HUES48 (cell line): ENCODE measurements around the gene PROP1.

Experiments used
- H3K27ac ChIP-seq: one replicate; pipeline ENCODE4 v1.7.0; 2013; ENCODE audit warnings: low read depth, low read length, inconsistent platforms
- H3K27me3 ChIP-seq: 2 replicates; pipeline ENCODE4 v1.6.1; 2013; ENCODE audit warnings: mild to moderate bottlenecking, low read length; ENCODE audit not compliant: control insufficient read depth, insufficient read depth
- H3K36me3 ChIP-seq: 2 replicates; pipeline ENCODE4 v1.6.1; 2013; ENCODE audit warnings: low read length; ENCODE audit not compliant: control insufficient read depth, insufficient read depth
- H3K4me1 ChIP-seq: 2 replicates; pipeline ENCODE4 v1.6.1; 2013; ENCODE audit warnings: mild to moderate bottlenecking, low read length; ENCODE audit not compliant: control insufficient read depth, insufficient read depth
- H3K4me3 ChIP-seq: 2 replicates; pipeline ENCODE4 v1.5.1; 2013; ENCODE audit warnings: mild to moderate bottlenecking, low read depth, low read length
- H3K9ac ChIP-seq: 2 replicates; pipeline ENCODE4 v1.6.1; 2013; ENCODE audit warnings: mild to moderate bottlenecking, low read depth, low read length, moderate library complexity
- H3K9me3 ChIP-seq: 2 replicates; pipeline ENCODE4 v1.6.1; 2013; ENCODE audit warnings: low read length; ENCODE audit not compliant: control insufficient read depth, insufficient read depth

Gene PROP1

GRCh38 chr5:177994561-177995190 lies 1.4 kb downstream of the PROP1 start:
- no peak overlapping the region for H3K9ac ChIP-seq
- no peak overlapping the region for H3K4me3 ChIP-seq
- H3K27ac ChIP-seq: no peak overlapping the region
- no peaks in the 10 kb centered on the region for H3K27me3 ChIP-seq
- H3K9me3 ChIP-seq: no peaks in the 10 kb centered on the region
- H3K36me3 ChIP-seq: no peaks in the 10 kb centered on the region
- H3K4me1 ChIP-seq: peaks cover 10% of the 10 kb centered on the region; the same call in 1 of the 2 replicates

- Histone ChIP-seq H3K4me3 (no peak overlapping the region), H3K9me3 (no peaks in the 10 kb centered on the region), H3K4me1 (peaks cover 10% of the 10 kb centered on the region; the same call in 1 of the 2 replicates)
Observed at GRCh38 chr5:177994063-177994462, 2.0 kb downstream of the PROP1 start.

GRCh38 chr5:177992466-177992865 lies 3.6 kb downstream of the PROP1 start:
- Histone ChIP-seq H3K27ac (no peak overlapping the region), H3K4me3 (no peak overlapping the region), H3K9me3 (no peaks in the 10 kb centered on the region), H3K4me1 (peaks cover 10% of the 10 kb centered on the region; the same call in 1 of the 2 replicates), H3K27me3 (no peaks in the 10 kb centered on the region), H3K9ac (no peak overlapping the region), H3K36me3 (no peaks in the 10 kb centered on the region)

More at GRCh38 chr5:177994063-177994462, 2.0 kb downstream of the PROP1 start:
- Histone ChIP-seq H3K27ac (no peak overlapping the region), H3K36me3 (no peaks in the 10 kb centered on the region), H3K27me3 (no peaks in the 10 kb centered on the region), H3K9ac (no peak overlapping the region)

- Histone ChIP-seq H3K9ac (no peak overlapping the region), H3K9me3 (no peaks in the 10 kb centered on the region), H3K4me3 (no peak overlapping the region), H3K27ac (no peak overlapping the region), H3K36me3 (no peaks in the 10 kb centered on the region), H3K27me3 (peaks cover 16% of the 10 kb centered on the region), H3K4me1 (no peaks in the 10 kb centered on the region)
Observed at GRCh38 chr5:177988989-177989625, 6.9 kb downstream of the PROP1 start.

DNA sequence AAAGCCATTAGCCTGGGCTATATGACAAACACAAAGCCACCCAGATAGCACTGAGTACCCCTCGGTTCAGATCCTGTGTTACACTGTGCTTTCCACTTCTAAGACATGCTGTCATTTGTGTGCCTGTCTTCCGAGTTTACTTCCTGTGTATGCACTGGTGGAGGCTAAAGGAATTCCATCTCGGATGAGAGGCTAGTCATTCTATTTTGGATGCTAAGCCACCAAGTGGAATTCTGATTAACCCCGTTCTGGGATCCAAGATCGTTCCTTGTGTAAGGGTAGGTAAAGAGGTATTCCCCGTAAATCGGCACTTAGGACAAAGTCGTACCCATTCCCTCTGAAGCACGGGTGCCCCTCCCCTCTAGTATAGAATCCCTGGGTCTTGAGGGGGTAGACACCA lies 8.7 kb downstream of the PROP1 start:
- H3K9ac ChIP-seq: no peak overlapping the region
- no peaks in the 10 kb centered on the region; the same call in 1 of the 2 replicates for H3K4me1 ChIP-seq
- no peaks in the 10 kb centered on the region for H3K9me3 ChIP-seq
- peaks cover 34% of the 10 kb centered on the region for H3K27me3 ChIP-seq
- no peaks in the 10 kb centered on the region for H3K36me3 ChIP-seq
- H3K27ac ChIP-seq: no peak overlapping the region
- H3K4me3 ChIP-seq: no peak overlapping the region

DNA sequence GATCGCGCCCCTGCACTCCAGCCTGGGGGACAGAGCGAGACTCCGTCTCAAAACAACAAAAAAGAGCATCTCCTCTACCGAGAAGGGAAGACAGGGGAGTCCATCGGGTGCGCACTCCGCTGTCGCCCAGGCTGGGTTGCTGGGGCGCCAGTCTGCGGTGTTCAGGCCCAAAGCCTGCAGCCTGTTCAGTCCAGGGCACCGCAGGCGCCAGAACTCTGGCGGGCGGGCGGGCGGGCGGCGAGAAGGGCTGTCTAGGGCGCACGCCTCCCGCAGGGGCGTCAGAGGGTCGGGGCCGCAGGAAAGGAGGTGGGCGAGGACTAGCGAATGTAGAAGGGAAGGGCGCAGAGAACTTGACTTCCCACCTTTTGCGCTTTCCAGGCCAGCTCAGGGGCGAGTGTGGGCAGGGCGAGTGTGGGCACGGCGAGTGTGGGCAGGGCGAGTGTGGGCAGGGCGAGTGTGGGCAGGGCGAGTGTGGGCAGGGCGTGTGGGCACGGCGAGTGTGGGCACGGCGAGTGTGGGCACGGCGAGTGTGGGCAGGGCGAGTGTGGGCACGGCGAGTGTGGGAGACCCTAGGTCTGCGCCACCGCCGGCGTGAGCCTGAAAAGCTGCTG lies 10.5 kb downstream of the PROP1 start:
- Histone ChIP-seq H3K9ac (no peak overlapping the region), H3K27me3 (peaks cover 34% of the 10 kb centered on the region), H3K9me3 (no peaks in the 10 kb centered on the region), H3K4me3 (peak overlapping the region; percentile 9; the same call in 1 of the 2 replicates), H3K27ac (no peak overlapping the region), H3K4me1 (no peaks in the 10 kb centered on the region; the same call in 1 of the 2 replicates), H3K36me3 (no peaks in the 10 kb centered on the region)

DNA sequence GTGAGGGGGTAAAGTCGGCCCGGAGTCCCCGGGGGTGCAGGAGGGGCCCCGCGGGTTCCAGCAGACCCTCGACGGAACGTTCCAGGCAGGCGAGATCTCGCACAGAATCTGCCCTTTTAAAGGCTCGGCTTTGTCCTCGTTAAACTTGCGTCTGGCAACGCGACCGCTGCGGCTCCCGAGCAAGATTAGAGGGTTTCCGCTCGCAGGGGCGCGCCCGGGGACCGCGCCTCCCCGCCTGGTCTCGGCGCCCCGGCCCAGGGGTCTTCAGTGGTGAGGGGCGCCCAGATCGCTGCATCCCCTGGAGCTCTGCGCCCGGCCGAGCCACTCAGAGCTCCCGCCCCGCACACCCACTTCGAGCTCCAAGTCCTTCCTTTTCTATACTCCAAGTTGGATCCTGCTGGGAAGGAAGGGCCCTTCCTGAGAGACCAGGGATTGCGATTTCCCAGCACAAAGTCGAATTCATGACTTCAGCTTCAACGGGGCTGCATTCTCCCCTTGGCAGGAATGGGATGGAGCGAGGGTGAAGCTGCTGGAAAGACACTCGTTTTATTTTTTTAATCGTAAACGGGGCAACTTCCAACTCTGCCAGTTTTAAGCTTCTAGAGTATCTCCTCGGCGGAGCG lies 11.3 kb downstream of the PROP1 start:
- Histone ChIP-seq H3K27me3 (peaks cover 34% of the 10 kb centered on the region), H3K4me1 (no peaks in the 10 kb centered on the region; the same call in 1 of the 2 replicates), H3K36me3 (no peaks in the 10 kb centered on the region), H3K4me3 (peak overlapping the region; percentile 9; the same call in 1 of the 2 replicates), H3K9me3 (no peaks in the 10 kb centered on the region), H3K9ac (no peak overlapping the region), H3K27ac (no peak overlapping the region)

DNA sequence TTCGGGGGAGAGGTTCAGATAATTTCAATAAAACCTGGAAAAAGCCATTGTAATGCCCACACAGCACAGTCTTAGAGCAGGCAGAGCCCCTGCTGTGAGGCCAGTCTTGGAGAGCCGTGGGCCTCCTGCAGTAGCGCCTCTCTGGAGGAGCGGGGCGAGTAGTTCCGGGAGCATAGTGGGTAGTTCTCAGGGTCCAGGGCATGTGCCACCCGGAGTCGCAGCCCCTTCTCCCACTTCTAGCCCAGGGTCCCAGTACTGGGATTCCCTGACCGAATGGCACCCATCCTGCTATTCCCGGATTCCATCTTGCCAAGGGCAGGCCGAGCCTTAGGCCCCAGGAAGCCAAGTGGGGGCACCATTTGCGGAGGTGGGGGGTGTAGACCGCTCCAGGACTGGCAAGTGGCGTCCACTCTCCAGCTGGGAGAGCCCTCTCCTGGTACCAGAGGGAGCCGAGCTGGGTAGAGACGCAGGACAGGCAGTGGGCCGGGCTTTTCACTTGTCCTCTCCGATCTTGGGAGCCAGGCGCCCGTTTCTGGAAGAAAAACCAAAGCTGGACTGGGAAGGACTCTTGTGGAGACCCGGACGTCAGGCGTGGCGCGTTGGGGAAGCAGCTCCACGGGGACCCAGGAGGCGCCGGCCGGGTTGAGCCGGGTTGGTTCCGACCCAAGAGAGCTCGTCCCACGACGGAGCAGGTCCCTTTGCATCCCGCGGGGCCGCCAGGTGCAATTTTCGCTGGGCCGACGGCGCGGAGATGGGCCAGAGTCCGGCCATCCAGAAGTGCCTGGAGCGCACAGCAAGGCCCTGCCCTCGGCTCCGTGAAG lies 12.1 kb downstream of the PROP1 start:
- Histone ChIP-seq H3K27me3 (peaks cover 34% of the 10 kb centered on the region), H3K4me1 (no peaks in the 10 kb centered on the region; the same call in 1 of the 2 replicates), H3K9ac (no peak overlapping the region), H3K4me3 (peak overlapping the region; percentile 9; the same call in 1 of the 2 replicates), H3K36me3 (no peaks in the 10 kb centered on the region), H3K9me3 (no peaks in the 10 kb centered on the region), H3K27ac (no peak overlapping the region)

GRCh38 chr5:177982956-177983355 lies 13.1 kb downstream of the PROP1 start:
- no peaks in the 10 kb centered on the region; the same call in 1 of the 2 replicates for H3K4me1 ChIP-seq
- H3K4me3 ChIP-seq: no peak overlapping the region
- no peak overlapping the region for H3K9ac ChIP-seq
- H3K27me3 ChIP-seq: peaks cover 34% of the 10 kb centered on the region
- no peaks in the 10 kb centered on the region for H3K36me3 ChIP-seq
- no peaks in the 10 kb centered on the region for H3K9me3 ChIP-seq
- H3K27ac ChIP-seq: no peak overlapping the region

DNA sequence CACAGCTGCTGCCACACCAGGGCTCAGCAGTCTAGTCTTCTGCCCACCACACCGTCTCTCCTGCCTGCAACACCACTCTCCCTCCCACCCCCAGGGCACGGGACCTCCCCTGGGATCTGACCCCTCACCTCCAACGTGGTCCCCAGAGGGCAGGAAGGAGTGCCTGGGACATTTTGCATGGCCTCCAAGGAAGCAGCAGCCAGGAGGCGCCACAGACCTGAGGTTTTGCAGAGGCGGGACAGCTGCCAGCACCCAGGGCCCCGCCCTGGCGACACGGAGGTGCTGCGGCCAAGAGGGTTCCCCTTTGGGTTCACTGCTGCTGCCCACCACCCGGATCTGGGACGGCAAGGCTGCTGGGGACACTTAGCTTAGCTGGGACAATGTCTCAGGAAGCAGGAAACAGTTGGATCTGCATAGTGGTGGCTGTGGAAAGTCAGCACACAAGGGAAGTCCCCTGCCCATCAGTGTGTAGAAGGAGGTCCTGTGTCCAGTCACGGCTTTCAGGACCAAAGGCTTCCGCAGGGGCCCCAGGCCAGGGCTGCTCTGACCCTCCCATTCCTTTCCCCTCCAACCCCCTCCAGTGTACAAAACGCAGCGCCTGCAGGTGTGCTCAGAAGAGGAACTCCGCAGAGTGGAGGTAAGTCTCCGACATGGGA lies 13.8 kb downstream of the PROP1 start:
- Histone ChIP-seq H3K9ac (no peak overlapping the region), H3K27me3 (peaks cover 34% of the 10 kb centered on the region), H3K4me1 (no peaks in the 10 kb centered on the region; the same call in 1 of the 2 replicates), H3K9me3 (no peaks in the 10 kb centered on the region), H3K36me3 (no peaks in the 10 kb centered on the region), H3K4me3 (no peak overlapping the region), H3K27ac (no peak overlapping the region)
